HG02852 (cell line): ENCODE data around the gene C1orf21.
"Not testable (repeated sequence)": the region's sequence is repeated elsewhere in the genome, so short reads cannot be mapped to it uniquely, and the experiment has no call there.

Experiments
- ATAC-seq: cut with Tn5 transposase; IDR thresholded peaks from one replicate; pipeline ENCODE4 v1.9.1; 2021; ENCODE audit warnings: mild to moderate bottlenecking, moderate library complexity; ENCODE audit not compliant: unreplicated experiment

Gene C1orf21

DNA sequence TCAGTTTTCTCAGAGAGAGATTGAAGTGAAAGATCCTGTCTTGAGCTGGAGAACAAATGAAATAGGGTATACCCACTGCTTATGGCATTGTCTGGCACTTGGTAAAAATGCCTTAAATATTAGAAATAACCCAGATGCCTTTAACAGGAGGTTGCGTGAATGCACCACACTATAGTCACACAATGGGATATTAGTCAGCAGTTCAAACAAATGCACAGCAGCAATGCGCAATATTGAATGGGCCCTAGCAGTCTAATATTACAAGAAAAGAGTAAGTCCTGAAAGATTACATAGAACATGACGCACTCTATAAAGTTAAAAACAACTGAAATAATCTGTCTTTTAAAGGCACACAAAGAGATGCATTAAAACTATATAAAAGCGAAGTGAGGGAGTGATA lies 206.8 kb downstream of the C1orf21 start:
- ATAC-seq: no peak

DNA sequence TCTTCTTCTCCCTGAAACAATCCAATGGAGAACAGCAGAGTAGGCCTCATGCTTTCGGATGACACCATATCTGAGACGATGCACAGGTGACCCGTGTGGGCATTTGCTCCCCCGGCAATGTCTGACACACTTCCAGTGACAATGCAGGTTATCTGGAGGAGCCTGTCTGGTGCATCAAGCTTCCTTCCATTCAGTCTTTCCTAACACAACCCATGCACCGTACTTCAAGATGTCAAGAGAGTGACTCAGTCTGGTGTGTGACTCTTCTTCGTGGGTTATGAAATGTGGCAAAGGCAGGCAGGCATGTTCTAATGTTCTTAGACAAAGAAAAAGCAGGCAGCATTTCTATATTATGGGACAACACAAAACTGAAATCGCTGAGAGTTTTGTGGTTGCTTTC lies 208.8 kb downstream of the C1orf21 start:
- no peak for ATAC-seq

DNA sequence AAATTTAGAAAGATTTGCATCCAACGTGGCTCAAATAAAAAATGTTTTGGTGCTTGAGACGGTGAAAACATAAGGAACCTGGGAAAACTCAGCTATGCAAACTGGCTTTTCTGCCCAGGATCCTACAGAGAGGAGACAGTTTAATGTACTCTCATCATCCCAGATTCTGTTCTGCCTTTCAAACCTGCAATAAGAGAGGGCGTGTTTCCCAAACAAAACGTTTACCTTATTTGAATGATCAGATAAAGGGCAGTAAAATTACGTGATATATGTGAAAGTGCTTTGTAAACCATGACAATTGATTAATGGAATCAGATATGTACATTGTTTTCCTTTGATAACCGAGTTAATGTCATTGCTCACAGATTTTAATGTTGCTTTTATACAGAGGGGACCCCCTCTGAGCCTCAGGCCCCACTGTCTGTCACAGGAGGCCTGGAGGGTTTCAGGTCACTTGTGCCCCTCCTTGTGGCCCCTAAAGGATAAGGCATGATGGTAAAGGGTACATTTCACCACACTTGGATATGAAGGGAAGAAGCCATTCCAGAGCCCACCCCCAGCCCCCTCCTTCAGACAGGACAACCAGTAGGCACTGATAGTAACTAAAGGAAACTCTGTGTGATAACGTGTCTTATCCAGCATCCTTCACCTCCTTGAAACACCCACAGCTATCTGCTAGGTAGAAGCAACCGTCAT lies 210.3 kb downstream of the C1orf21 start:
- ATAC-seq: no peak

DNA sequence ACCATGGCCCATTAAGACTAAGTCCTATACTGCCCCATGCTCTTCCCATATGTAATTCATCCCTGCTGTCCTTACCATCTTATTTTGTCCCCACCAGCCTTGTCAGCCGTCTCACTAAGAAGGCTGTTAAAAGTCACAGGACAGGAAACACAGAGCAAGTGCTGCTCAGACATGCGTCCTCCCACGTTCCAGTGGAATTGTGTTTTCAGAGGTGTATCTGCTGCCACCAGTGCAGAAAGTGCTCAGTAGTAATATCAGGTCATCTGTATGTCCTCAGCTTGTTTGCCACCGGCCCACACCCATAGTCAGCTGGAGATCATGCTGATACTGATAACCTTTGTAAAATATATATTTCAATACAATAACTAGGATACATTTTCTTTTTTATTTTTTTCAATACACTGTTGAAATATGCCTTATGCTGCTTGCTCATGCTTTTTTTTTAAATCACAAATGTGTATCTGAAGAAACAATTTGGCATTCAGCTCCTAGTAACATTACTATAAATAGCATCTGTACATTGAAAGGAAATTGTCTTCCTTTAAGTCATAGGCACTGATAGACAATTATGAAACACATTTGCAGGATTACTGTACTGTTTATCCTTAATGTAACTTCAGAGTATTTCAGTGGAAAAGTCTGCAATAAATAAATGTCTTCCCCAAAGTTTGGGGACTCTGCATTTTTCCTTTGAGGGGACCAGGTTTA lies 211.0 kb downstream of the C1orf21 start:
- no peak for ATAC-seq

DNA sequence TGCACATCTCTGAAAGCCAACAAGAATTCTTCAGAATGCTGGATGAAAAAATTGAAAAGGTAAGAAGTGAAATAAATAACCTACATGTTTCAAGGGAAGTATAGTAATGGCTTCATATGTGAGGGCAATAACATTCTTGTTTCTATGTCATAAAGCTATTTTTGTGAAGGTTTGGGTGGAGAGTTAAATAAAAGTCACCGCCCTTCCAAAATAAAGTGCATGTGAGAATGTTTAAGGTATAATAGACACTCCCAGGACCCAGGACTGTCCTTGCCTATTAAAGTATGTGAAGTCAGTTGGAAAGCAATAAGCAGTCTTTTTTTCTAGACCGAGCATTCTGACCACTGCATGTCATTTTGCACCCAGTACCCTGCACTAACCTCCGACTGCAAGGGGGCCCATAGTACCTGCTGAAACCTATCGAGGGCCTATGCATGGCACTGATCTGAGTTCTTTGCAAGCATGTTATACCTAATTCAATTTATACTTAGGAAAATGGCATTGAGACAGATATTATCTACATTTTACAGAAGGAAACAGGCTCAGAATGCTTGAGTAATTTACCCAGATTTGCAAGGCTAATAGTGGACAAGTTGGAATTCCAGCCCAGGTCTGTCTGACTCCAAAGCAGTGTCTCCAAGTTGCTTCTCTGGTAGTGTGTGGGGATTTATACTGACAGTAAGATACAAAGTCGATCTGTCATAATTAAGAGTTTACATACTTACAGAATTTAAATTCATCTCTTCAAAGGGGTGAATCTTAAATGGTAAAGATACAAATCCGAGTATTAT lies 211.8 kb downstream of the C1orf21 start:
- no peak for ATAC-seq

DNA sequence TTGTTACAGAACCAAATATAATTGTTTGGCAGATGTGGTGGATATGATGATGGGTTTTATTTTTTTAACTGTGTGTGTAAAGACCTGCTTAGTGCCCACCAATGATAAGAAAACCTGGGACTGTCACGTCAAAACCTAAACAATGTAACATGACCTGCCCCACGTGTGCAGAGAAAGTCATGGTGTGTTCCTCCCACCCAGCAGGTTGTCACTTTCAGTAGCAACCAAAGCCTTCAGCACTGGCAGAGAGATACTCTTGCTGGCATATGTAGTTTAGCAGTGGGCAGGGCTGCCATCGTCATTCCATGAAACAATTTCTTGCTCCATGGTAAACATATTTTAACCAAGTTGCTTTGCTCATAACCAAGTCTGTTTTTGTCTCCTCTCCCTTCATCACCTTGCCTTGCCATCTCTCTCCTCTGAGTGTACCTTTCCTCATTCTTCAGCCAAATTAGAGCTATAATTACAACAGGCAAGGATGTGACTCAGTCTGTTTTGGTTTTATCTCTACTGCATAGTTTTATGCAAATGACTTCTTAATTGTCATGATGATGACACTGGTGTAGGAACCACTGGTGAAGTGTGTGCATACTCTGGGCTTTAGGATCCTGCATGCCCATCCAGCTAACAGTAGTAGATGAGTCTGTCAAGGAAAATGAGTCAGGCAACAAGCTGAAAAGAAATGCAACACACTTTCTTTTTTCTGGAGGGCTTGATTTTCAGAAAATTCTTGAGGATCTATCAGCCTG lies 217.5 kb downstream of the C1orf21 start:
- ATAC-seq: no peak

DNA sequence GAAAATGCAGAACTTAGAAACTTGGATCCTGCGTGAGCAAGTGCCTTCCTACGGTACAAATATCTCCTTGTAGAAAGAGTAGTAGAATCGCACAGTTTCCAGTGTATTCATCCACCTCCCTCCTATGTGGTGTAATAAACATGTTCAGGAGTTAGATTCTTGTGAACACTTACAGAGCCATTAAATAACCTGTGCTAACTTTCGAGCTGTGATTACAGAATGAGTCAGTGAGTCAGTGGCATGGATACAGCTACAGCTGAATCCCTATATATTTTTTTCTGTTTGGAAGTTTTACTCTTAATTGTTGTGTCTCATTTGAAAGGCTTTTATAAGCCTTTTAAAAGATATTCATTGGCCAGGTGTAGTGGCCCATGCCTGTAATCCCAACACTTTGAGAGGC lies 219.1 kb downstream of the C1orf21 start:
- ATAC-seq: no peak

DNA sequence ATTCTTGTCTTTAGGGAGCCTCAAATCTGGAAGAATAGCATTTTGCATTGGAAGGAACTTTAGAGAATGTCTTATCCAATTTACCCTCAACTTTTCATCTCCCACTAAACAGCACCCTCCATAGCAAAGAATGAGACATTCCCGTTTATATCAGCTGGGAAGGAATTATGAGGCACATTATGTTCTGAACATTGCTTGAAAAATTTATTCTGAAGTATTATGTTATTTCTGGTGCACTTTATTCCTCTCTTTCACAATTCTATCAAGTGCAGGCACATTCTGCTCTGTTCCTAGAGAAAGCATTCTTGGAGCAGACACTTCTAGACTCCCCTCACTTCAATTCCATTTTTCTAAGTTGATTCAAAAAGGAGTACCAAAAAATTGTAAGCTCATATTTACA lies 220.0 kb downstream of the C1orf21 start:
- ATAC-seq: no peak

DNA sequence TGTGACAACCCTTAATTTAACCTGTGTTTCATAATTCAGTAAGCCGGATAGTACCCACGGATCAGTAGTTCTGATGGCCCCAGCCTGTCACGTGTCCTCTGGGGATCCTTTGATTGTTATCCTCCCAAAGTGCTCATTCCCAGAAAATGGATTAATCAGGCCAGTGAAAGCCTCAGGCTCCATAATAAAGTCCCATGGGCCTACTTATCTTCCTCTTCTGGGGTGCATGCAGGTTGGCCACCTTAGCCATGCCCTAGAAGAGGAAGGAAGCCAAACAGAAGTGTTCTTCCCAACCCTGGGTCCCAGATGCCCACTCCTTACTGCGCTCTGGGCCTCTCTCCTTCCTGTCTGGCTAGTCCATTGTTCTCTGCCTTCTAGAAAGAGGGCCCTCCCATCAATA lies 221.8 kb downstream of the C1orf21 start:
- no peak for ATAC-seq

DNA sequence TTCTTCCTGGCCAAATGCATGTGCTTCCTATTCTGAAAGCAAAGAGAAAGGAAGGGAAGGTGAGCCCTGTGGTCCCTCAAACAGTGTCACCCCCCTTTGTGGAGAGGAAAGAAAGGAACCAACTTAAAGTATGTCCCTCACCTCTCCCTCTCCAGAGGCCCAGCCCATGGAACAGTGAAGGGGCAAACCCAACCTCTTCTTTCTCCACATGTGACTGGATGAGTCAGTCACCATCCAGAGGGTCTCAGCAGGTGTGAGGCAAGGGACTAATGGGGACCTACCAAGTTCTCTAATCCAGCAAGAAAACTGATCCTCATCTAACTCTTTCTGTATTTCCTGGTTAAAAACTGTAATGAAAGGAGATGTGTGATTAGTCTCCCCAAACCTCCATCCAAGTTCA lies 222.2 kb downstream of the C1orf21 start:
- no peak for ATAC-seq

DNA sequence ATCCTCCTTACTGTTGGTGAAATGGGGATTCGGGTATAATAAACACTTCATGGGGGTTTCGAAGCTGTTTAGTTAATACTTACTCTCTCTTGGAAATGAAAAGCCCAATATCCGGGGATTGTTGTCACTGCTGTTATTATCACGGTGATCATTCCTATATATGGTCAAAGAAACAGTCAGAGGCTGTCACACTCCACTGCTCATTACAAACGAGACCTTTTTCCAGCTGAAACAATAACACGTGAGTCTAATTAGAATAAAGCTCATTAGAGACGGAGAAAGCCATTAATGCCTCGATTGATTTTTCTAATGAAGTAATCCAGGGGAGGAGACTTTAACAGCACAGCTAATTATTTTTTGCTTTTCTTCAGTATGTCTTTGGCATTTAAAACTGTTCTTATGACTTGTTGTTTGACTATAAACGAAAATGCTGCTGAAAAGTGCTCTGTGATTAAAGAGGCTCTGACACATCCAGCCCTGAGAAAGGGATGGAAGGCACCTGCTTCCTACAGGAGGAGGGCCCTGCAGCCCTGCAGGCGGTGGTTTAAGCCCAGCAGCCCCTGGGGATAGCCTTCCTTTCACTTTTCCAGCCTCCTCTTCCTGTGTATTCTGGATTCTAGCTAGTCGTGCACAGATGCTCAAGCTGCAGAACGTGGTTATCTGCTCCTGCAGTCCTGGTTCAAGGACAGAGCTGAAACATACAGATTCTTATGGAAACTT lies 224.2 kb downstream of the C1orf21 start:
- no peak for ATAC-seq

DNA sequence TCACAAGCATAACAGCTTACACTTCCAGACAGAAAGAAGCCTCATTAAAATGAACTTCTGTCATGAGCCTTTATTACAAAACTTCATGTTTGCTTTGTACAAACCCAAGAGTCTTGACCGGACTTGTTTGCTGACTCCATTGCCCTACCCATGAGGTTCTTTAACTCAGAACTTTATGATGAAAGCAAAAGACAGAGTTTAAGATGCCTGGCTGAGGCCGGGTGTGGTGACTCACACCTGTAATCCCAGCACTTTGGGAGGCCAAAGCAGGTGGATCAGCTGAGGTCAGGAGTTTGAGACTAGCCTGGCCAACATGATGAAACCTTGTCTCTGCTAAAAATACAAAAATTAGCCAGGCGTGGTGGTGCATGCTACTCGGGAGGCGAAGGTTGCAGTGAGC lies 225.4 kb downstream of the C1orf21 start:
- not testable (repeated sequence) for ATAC-seq

DNA sequence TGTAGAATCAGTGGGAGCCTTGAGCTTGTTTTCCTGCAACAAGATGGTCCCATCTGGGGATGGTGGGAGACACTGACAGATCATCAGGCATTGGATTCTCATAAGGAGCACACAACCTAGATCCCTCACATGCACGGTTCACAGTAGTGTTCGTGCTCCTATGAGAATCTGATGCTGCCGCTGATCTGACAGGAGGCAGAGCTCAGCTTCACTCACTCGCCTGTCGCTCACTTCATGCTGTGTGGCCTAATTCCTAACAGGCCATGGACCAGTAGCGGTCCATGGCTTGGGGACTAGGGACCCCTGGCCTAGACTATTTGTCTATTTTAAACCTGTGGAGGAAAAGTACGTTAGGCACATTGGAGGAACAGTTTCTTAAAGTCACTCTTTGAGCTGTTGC lies 227.8 kb downstream of the C1orf21 start:
- no peak for ATAC-seq

DNA sequence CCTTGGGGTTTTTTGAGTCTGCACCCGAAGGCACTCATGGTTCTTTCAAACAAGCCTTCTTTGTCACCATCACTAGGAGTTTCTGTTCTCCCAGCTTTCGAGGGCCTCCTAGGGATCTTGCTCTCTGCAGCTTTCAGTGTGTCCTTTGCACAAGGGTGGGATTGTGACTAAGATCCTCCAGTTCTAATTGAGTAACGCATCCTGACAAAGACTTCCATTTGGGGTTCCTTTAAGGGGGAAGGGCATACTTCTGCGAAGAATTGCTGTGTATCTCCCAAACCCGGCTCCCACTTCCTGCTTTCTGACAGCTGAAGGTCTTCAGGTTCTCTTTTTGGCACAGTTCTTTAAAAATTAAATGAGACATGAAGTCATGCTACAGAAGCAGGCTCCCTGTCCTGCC lies 228.5 kb downstream of the C1orf21 start:
- ATAC-seq: no peak

DNA sequence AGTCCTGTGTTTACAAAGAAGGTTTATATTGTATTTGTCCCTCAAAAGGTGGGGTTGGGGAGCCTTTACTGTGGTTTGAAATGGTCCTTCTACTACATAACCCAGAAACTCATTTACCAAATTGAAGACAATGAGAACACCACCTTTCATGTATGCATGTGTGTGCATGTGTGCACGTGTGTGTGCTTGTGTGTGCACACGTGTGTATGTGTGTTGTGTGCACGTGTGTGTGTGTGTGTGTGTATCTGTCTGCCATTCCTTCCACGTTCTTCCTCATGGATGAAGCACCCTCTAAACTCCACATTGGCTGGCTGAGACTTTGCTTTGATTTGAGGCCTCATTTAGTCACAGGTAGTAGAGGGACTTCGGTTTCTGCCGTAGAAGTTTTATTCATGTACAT lies 229.7 kb downstream of the C1orf21 start:
- no peak for ATAC-seq

DNA sequence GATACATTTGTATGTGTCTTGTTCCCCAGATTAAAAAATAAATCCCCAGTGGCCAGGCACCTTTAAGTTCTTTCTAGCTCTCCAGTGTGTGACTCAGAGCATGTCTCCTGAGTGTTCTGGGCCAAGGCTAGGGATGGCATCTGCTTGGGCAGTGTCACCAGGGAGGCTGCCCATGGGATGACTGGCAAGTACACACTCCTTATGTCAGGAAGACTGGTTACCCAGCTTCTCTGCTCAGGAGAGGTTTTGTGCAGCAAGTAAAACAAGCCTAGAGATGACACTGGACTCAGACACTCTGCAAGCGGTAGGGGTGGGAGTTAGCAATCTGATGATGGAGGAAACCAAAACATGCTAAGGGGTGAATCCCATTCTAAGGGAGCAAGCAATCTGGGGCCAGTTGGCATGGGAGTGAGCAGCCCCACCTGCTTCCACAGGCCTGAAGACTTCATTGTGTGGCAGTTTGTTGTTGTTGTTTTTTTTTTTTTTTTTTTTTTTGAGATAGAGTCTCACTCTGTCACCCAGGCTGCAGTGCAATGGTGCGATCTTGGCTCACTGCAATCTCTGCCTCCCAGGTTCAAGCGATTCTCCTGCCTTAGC lies 230.7 kb downstream of the C1orf21 start:
- ATAC-seq: no peak

DNA sequence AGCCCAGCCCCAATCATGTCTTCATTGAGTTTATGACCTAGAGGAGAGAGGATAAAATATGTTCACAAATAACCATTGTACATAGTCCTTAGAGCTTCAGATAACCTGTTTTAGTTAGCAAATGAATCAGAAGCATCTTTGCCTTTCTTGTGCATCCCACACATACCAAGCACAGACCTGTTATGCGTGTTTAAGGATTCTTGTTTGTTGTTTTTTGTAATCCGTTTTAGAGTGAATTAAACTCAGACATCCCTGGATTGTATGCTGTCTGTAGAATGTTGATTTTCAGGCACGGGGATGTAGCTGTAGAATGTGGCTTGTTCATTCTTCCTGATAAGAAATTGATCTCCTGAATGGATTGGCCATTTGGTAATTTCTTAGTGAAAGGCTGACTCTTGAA lies 232.0 kb downstream of the C1orf21 start:
- ATAC-seq: no peak

DNA sequence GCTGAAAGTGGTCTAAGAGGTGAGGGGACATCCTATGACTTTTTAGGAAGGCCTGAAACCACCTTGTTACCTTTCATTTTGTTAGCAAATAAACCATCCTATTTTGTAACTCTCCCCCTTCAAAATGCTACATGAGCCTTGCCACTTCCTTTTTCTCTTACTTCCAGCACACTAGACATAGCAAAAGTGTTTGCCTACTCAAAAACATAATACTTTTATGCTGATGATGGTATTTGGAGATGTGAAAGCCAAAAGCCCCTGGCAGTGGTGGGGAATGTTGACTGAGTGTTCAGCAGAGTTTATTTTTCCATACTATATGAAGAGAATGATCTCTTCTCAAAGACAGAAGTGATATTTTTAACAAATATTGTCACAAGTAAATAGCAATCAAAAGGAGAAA lies 233.6 kb downstream of the C1orf21 start:
- no peak for ATAC-seq

DNA sequence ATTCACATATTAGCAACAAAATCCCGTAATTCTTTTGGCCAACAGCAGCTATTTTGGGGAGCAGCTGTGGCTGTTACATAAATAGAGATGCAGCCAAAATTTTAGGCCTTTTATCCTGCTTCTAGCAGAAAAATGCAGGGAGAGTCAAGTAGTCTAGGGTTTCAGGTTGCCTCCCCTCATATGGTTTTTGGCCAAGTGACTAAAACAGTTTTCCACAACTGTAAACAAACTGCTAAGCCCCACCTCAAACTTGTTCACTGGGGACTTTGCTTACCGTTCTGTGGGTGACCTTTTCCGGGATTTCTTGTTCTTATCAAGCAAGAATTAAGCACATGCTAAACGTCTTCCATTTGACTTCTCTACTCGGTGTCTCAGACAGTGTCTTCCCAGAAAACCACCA lies 234.4 kb downstream of the C1orf21 start:
- no peak for ATAC-seq

DNA sequence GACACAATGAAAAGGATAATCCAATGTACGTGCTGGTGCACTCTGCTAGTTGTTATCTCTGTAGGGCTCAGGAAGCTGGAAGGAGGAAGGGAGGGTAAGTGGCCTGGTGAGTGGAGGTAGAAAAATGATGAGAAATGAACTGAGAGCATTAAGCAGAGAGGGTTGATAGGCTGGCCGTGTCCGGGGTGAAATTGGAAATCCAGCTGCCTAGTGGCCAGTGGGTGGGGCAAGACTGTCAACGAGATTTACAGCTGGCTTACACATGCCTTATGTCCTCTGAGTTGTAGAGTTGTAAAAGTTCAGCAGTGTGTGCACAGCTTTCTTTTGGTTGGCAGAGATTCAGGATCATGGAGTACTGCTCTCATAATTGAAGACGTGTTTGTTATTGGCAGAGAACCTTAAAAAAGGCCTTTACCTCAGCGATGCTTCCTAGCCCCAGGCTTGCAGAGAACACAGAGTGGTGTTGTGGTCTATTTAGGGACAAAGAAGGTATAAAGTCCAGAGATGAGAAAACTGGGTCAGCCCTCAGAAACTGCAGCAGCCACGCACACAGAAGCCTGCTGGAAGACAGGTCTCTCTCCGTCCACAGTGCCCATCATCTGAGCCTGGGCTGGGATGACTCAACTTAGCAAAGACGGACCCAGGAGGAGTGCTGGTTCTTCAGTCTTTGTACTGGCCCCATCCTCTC lies 235.5 kb downstream of the C1orf21 start:
- no peak for ATAC-seq
